Neural progenitor cell (in vitro differentiated cells): ENCODE measurements around the gene MEGF6.

Experiments used
- EZH2 ChIP-seq: fragments of 200-600 bp; sonication (generic); IDR thresholded peaks from 2 replicates; pipeline ENCODE4 v1.6.1; 2017; ENCODE audit warnings: antibody characterized with exemption, mild to moderate bottlenecking, moderate library complexity
- EZH2phosphoT487 ChIP-seq: fragments of 200-600 bp; sonication (generic); IDR thresholded peaks from 2 replicates; pipeline ENCODE4 v1.6.1; 2017; ENCODE audit warnings: antibody characterized with exemption
- TF ChIP-seq, protein P1 (sequence below): fragments of 200-600 bp; sonication (generic); IDR thresholded peaks from 2 replicates; pipeline ENCODE4 v1.5.1; 2017; ENCODE audit warnings: antibody characterized with exemption, mild to moderate bottlenecking

DNA sequence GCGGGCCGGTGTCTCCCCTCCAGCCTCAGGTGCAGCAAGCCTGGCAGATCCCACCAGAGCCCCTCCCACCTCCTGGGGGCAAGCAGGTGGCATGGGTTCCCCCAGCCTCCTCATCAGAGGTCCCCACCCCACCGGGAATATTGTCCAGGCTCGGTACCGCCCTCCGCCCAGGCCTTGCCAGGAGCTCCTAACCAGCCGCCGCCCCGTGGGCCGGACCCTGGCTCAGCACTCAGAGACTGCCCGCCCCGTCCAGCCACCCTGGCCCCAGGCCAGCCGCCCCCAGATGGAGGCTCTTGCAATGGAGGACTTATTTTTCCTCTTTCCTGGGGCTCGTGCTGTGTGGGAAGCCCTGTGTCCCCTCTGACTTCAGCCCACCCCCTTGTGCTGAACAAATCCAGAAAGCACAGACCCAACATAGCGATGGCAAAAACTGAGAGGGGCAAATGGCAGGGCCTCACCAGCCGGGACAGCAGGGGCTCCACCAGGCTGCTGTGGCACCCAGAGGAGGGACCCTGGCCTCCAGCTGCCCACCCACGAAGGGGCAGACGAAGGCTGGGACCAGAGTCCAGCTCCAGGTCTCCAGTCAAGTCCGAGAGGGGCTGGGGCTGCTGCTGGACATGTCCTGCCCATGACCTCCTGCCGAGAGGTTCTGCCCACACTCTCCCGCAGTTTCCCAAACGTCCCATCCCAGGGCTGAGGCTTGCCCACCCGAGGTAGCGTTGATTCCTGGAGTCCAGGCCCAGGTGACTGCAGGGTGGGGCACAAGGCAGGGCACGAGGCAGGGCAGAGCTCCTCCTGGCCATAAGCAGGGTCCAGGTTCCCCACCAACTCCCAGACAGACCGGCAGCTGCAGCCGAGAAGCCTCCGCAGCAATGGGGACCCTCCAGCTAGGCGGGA lies 7.5 kb downstream of the MEGF6 start:
- TF ChIP-seq, protein P1, sequence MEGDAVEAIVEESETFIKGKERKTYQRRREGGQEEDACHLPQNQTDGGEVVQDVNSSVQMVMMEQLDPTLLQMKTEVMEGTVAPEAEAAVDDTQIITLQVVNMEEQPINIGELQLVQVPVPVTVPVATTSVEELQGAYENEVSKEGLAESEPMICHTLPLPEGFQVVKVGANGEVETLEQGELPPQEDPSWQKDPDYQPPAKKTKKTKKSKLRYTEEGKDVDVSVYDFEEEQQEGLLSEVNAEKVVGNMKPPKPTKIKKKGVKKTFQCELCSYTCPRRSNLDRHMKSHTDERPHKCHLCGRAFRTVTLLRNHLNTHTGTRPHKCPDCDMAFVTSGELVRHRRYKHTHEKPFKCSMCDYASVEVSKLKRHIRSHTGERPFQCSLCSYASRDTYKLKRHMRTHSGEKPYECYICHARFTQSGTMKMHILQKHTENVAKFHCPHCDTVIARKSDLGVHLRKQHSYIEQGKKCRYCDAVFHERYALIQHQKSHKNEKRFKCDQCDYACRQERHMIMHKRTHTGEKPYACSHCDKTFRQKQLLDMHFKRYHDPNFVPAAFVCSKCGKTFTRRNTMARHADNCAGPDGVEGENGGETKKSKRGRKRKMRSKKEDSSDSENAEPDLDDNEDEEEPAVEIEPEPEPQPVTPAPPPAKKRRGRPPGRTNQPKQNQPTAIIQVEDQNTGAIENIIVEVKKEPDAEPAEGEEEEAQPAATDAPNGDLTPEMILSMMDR, result no peak
- no peak for TF ChIP-seq EZH2
- TF ChIP-seq EZH2phosphoT487, result no peak
